HEK293 (cell line): ENCODE data around the gene IBA57.

Source experiments
- EGR2 ChIP-seq: fragments of 450-650 bp; formaldehyde crosslinking; IDR thresholded peaks from 2 replicates; pipeline ENCODE4 v1.5.1; 2016; ENCODE audit warnings: low read depth, missing biosample characterization, missing genetic modification characterization
- GLIS1 ChIP-seq: fragments of 450-650 bp; formaldehyde crosslinking; IDR thresholded peaks from 2 replicates; pipeline ENCODE4 v1.5.1; 2016; ENCODE audit warnings: missing biosample characterization, missing genetic modification characterization
- OVOL3 ChIP-seq: fragments of 450-650 bp; formaldehyde crosslinking; IDR thresholded peaks from 2 replicates; pipeline ENCODE4 v1.5.1; 2016; ENCODE audit warnings: missing biosample characterization, missing genetic modification characterization
- PRDM1 ChIP-seq: fragments of 450-650 bp; formaldehyde crosslinking; IDR thresholded peaks from 2 replicates; pipeline ENCODE4; 2016; ENCODE audit warnings: missing biosample characterization, missing genetic modification characterization
- SALL2 ChIP-seq: fragments of 450-650 bp; formaldehyde crosslinking; IDR thresholded peaks from 2 replicates; pipeline ENCODE4 v1.5.0; 2017; ENCODE audit warnings: missing biosample characterization, mild to moderate bottlenecking, missing genetic modification characterization, borderline replicate concordance
- SCRT1 ChIP-seq: fragments of 450-650 bp; formaldehyde crosslinking; IDR thresholded peaks from 2 replicates; pipeline ENCODE4 v1.5.1; 2016; ENCODE audit warnings: missing biosample characterization, missing genetic modification characterization, borderline replicate concordance
- ZFP37 ChIP-seq: fragments of 450-650 bp; formaldehyde crosslinking; IDR thresholded peaks from 2 replicates; pipeline ENCODE4 v1.5.1; 2016; ENCODE audit warnings: missing biosample characterization, missing genetic modification characterization
- ZFP41 ChIP-seq: fragments of 450-650 bp; formaldehyde crosslinking; IDR thresholded peaks from 2 replicates; pipeline ENCODE4 v1.5.1; 2016; ENCODE audit warnings: missing biosample characterization, missing genetic modification characterization, borderline replicate concordance
- ZNF10 ChIP-seq: fragments of 450-650 bp; formaldehyde crosslinking; IDR thresholded peaks from 2 replicates; pipeline ENCODE4 v1.5.1; 2017; ENCODE audit warnings: missing biosample characterization, missing genetic modification characterization
- ZNF169 ChIP-seq: fragments of 450-650 bp; formaldehyde crosslinking; IDR thresholded peaks from 2 replicates; pipeline ENCODE4 v1.5.1; 2016; ENCODE audit warnings: missing biosample characterization, missing genetic modification characterization
- ZNF221 ChIP-seq: fragments of 450-650 bp; formaldehyde crosslinking; IDR thresholded peaks from 2 replicates; pipeline ENCODE4 v1.5.1; 2017; ENCODE audit warnings: missing biosample characterization, missing genetic modification characterization, borderline replicate concordance
- ZNF423 ChIP-seq: fragments of 450-650 bp; formaldehyde crosslinking; IDR thresholded peaks from 2 replicates; pipeline ENCODE4 v1.5.1; 2016; ENCODE audit warnings: missing biosample characterization, missing genetic modification characterization
- ZNF514 ChIP-seq: fragments of 450-650 bp; formaldehyde crosslinking; IDR thresholded peaks from 2 replicates; pipeline ENCODE4 v1.5.1; 2016; ENCODE audit warnings: missing biosample characterization, missing genetic modification characterization
- ZNF600 ChIP-seq: fragments of 450-650 bp; formaldehyde crosslinking; IDR thresholded peaks from 2 replicates; pipeline ENCODE4 v1.5.1; 2016; ENCODE audit warnings: missing biosample characterization, missing genetic modification characterization
- ZNF701 ChIP-seq: fragments of 450-650 bp; formaldehyde crosslinking; IDR thresholded peaks from 2 replicates; pipeline ENCODE4 v1.5.1; 2016; ENCODE audit warnings: missing biosample characterization, missing genetic modification characterization
- ZNF843 ChIP-seq: fragments of 450-650 bp; formaldehyde crosslinking; IDR thresholded peaks from 2 replicates; pipeline ENCODE4 v1.5.1; 2016; ENCODE audit warnings: missing biosample characterization, missing genetic modification characterization
- ZSCAN23 ChIP-seq: fragments of 450-650 bp; formaldehyde crosslinking; IDR thresholded peaks from 2 replicates; pipeline ENCODE4 v1.5.1; 2016; ENCODE audit warnings: missing biosample characterization, missing genetic modification characterization
- TF ChIP-seq, protein P1 (sequence below): fragments of 450-650 bp; formaldehyde crosslinking; IDR thresholded peaks from 2 replicates; pipeline ENCODE4 v1.5.1; 2016; ENCODE audit warnings: missing biosample characterization, missing genetic modification characterization
- TF ChIP-seq, protein P2 (sequence below): fragments of 450-650 bp; formaldehyde crosslinking; IDR thresholded peaks from 2 replicates; pipeline ENCODE4 v1.5.1; 2016; ENCODE audit warnings: missing biosample characterization, missing genetic modification characterization
- TF ChIP-seq, protein P3 (sequence below): fragments of 450-650 bp; formaldehyde crosslinking; IDR thresholded peaks from 2 replicates; pipeline ENCODE4 v1.5.1; 2016; ENCODE audit warnings: missing biosample characterization, missing genetic modification characterization, borderline replicate concordance
- TF ChIP-seq, protein P4 (sequence below): fragments of 450-650 bp; formaldehyde crosslinking; IDR thresholded peaks from 2 replicates; pipeline ENCODE4 v1.5.1; 2017; ENCODE audit warnings: missing biosample characterization, missing genetic modification characterization
- TF ChIP-seq, protein P5 (sequence below): fragments of 450-650 bp; formaldehyde crosslinking; conservative IDR thresholded peaks from 2 replicates; pipeline ENCODE4 v1.5.1; 2016; ENCODE audit warnings: low read depth, missing biosample characterization, missing genetic modification characterization
- TF ChIP-seq, protein P6 (sequence below): fragments of 450-650 bp; formaldehyde crosslinking; IDR thresholded peaks from 2 replicates; pipeline ENCODE4 v1.5.1; 2016; ENCODE audit warnings: missing biosample characterization, missing genetic modification characterization
- TF ChIP-seq, protein P7 (sequence below): fragments of 450-650 bp; formaldehyde crosslinking; IDR thresholded peaks from 2 replicates; pipeline ENCODE4 v1.5.1; 2016; ENCODE audit warnings: missing biosample characterization, missing genetic modification characterization

Gene IBA57

DNA sequence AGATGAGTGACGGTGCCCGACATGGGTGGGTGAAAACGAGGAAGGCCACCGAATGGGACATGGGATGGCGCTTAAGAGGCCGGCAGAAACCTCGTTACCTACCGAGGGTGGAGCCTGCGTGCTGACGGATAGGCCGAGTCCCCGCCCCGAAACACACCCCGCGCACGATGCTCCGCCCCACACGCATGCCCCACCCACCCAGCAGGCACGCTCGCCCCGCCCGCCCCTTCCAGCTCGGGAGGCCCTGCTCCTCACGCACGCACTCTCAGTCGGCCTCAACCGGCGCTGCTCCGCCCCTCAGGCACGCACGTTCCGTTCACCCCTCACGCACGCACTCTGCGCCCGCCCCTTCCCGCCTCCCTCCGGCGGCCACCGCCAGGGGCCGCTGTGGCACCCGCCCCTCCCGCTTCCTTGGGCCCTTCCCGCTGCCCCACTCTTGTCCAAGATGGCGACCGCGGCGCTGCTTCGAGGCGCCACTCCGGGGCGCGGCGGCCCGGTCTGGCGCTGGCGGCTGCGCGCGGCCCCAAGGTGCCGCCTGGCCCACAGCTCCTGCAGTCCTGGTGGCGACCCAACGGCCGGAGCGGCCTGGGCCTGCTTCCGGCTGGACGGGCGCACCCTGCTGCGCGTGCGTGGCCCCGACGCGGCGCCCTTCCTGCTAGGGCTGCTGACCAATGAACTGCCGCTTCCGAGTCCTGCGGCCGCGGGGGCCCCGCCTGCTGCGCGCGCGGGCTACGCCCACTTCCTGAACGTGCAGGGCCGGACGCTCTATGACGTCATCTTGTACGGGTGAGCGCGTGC is at the start of gene IBA57 (continued):
- no peak for TF ChIP-seq SCRT1 (tag by site-specific recombination)
- no peak for TF ChIP-seq ZNF423 (tag by site-specific recombination)
- TF ChIP-seq ZSCAN23 (tag by site-specific recombination), result no peak
- TF ChIP-seq ZFP41 (tag by site-specific recombination), result no peak
- TF ChIP-seq GLIS1 (tag by site-specific recombination), result no peak
- TF ChIP-seq, protein P1, sequence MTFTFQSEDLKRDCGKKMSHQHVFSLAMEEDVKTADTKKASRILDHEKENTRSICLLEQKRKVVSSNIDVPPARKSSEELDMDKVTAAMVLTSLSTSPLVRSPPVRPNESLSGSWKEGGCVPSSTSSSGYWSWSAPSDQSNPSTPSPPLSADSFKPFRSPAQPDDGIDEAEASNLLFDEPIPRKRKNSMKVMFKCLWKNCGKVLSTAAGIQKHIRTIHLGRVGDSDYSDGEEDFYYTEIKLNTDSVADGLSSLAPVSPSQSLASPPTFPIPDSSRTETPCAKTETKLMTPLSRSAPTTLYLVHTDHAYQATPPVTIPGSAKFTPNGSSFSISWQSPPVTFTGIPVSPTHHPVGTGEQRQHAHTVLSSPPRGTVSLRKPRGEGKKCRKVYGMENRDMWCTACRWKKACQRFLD (tag by site-specific recombination), result no peak
- 0 out of 2 replicates have a peak, but pooled peaks have one; percentile 24 for TF ChIP-seq ZNF843
- TF ChIP-seq ZNF600, result 0 out of 2 replicates have a peak, but pooled peaks have one; percentile 31
- no peak for TF ChIP-seq PRDM1 (tag by site-specific recombination)
- no peak for TF ChIP-seq ZNF514 (tag by site-specific recombination)
- TF ChIP-seq, protein P2, sequence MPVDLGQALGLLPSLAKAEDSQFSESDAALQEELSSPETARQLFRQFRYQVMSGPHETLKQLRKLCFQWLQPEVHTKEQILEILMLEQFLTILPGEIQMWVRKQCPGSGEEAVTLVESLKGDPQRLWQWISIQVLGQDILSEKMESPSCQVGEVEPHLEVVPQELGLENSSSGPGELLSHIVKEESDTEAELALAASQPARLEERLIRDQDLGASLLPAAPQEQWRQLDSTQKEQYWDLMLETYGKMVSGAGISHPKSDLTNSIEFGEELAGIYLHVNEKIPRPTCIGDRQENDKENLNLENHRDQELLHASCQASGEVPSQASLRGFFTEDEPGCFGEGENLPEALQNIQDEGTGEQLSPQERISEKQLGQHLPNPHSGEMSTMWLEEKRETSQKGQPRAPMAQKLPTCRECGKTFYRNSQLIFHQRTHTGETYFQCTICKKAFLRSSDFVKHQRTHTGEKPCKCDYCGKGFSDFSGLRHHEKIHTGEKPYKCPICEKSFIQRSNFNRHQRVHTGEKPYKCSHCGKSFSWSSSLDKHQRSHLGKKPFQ (tag by site-specific recombination), result no peak
- TF ChIP-seq, protein P3, sequence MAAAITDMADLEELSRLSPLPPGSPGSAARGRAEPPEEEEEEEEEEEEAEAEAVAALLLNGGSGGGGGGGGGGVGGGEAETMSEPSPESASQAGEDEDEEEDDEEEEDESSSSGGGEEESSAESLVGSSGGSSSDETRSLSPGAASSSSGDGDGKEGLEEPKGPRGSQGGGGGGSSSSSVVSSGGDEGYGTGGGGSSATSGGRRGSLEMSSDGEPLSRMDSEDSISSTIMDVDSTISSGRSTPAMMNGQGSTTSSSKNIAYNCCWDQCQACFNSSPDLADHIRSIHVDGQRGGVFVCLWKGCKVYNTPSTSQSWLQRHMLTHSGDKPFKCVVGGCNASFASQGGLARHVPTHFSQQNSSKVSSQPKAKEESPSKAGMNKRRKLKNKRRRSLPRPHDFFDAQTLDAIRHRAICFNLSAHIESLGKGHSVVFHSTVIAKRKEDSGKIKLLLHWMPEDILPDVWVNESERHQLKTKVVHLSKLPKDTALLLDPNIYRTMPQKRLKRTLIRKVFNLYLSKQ (tag by site-specific recombination), result no peak
- no peak for TF ChIP-seq ZFP37 (tag by site-specific recombination)
- TF ChIP-seq OVOL3 (tag by site-specific recombination), result 0 out of 2 replicates have a peak, but pooled peaks have one; percentile 46
- no peak for TF ChIP-seq ZNF701 (tag by site-specific recombination)
- peak; percentile 70 for TF ChIP-seq EGR2 (tag by site-specific recombination)
- TF ChIP-seq, protein P4, sequence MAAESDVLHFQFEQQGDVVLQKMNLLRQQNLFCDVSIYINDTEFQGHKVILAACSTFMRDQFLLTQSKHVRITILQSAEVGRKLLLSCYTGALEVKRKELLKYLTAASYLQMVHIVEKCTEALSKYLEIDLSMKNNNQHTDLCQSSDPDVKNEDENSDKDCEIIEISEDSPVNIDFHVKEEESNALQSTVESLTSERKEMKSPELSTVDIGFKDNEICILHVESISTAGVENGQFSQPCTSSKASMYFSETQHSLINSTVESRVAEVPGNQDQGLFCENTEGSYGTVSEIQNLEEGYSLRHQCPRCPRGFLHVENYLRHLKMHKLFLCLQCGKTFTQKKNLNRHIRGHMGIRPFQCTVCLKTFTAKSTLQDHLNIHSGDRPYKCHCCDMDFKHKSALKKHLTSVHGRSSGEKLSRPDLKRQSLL (tag by site-specific recombination), result peak; percentile 54; the same call in 1 of the 2 replicates
- no peak for TF ChIP-seq SALL2 (tag by site-specific recombination)
- TF ChIP-seq ZNF169, result no peak
- TF ChIP-seq, protein P5, sequence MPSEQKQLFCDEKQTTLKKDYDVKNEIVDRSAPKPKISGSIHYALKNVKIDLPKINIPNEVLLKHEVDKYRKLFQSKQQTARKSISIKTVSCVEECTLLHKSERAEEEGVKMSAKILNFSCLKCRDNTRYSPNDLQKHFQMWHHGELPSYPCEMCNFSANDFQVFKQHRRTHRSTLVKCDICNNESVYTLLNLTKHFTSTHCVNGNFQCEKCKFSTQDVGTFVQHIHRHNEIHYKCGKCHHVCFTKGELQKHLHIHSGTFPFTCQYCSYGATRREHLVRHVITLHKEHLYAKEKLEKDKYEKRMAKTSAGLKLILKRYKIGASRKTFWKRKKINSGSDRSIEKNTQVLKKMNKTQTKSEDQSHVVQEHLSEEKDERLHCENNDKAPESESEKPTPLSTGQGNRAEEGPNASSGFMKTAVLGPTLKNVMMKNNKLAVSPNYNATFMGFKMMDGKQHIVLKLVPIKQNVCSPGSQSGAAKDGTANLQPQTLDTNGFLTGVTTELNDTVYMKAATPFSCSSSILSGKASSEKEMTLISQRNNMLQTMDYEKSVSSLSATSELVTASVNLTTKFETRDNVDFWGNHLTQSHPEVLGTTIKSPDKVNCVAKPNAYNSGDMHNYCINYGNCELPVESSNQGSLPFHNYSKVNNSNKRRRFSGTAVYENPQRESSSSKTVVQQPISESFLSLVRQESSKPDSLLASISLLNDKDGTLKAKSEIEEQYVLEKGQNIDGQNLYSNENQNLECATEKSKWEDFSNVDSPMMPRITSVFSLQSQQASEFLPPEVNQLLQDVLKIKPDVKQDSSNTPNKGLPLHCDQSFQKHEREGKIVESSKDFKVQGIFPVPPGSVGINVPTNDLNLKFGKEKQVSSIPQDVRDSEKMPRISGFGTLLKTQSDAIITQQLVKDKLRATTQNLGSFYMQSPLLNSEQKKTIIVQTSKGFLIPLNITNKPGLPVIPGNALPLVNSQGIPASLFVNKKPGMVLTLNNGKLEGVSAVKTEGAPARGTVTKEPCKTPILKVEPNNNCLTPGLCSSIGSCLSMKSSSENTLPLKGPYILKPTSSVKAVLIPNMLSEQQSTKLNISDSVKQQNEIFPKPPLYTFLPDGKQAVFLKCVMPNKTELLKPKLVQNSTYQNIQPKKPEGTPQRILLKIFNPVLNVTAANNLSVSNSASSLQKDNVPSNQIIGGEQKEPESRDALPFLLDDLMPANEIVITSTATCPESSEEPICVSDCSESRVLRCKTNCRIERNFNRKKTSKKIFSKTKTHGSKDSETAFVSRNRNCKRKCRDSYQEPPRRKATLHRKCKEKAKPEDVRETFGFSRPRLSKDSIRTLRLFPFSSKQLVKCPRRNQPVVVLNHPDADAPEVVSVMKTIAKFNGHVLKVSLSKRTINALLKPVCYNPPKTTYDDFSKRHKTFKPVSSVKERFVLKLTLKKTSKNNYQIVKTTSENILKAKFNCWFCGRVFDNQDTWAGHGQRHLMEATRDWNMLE (tag by site-specific recombination), result 0 out of 2 replicates have a peak, but pooled peaks have one; percentile 19
- TF ChIP-seq, protein P6, sequence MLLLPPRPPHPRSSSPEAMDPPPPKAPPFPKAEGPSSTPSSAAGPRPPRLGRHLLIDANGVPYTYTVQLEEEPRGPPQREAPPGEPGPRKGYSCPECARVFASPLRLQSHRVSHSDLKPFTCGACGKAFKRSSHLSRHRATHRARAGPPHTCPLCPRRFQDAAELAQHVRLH (tag by site-specific recombination), result peak; percentile 96
- TF ChIP-seq ZNF221 (tag by site-specific recombination), result peak; percentile 64; the same call in 1 of the 2 replicates
- TF ChIP-seq, protein P7, sequence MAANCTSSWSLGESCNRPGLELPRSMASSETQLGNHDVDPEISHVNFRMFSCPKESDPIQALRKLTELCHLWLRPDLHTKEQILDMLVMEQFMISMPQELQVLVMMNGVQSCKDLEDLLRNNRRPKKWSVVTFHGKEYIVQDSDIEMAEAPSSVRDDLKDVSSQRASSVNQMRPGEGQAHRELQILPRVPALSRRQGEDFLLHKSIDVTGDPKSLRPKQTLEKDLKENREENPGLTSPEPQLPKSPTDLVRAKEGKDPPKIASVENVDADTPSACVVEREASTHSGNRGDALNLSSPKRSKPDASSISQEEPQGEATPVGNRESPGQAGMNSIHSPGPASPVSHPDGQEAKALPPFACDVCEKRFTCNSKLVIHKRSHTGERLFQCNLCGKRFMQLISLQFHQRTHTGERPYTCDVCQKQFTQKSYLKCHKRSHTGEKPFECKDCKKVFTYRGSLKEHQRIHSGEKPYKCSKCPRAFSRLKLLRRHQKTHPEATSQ (tag by site-specific recombination), result 0 out of 2 replicates have a peak, but pooled peaks have one; percentile 13
- TF ChIP-seq ZNF10 (tag by site-specific recombination), result peak; percentile 35; the same call in 1 of the 2 replicates
